Activated CD4-positive, alpha-beta memory T cell treated with anti-CD3 and anti-CD28 coated beads, Interleukin-2, amount 10 ng/mL, durations not matched to agents 7 days and 5 days (primary cell): ENCODE results near the gene LNX1. TPM values are rescaled to one million over a fixed set of nuclear protein-coding genes. Genes with fewer than 3 reads are reported as not detected.

Experiments used
- CTCF ChIA-PET: fragments of 350-600 bp; sonication (Branson Sonifier 250); formaldehyde crosslinking; loops from one replicate; lab custom pipeline; 2021; ENCODE audit warnings: antibody characterized with exemption, inconsistent platforms; lab: Charles Lee
- POLR2A ChIA-PET: fragments of 350-600 bp; sonication (Branson Sonifier 250); formaldehyde crosslinking; loops from one replicate; lab custom pipeline; 2021; ENCODE audit warnings: antibody characterized with exemption; lab: Charles Lee
- DNase-seq: peaks from one replicate; pipeline ENCODE4 v3.0.0-alpha.2; 2020
- H3K27ac Mint-ChIP-seq: one replicate; pipeline ENCODE4 v1.8.0; 2021; ENCODE audit warnings: mild to moderate bottlenecking, mixed read lengths
- H3K27me3 Mint-ChIP-seq: one replicate; pipeline ENCODE4 v1.8.0; 2021; ENCODE audit warnings: mixed read lengths
- H3K36me3 Mint-ChIP-seq: one replicate; pipeline ENCODE4 v1.8.0; 2021; ENCODE audit warnings: low read depth, mixed read lengths
- H3K4me1 Mint-ChIP-seq: one replicate; pipeline ENCODE4 v1.8.0; 2021; ENCODE audit warnings: mixed read lengths
- H3K4me3 Mint-ChIP-seq: one replicate; pipeline ENCODE4 v1.8.0; 2021; ENCODE audit warnings: mild to moderate bottlenecking, mixed read lengths
- H3K9me3 Mint-ChIP-seq: one replicate; pipeline ENCODE4 v1.8.0; 2021; ENCODE audit warnings: mixed read lengths
- total RNA-seq, 2 experiments: library from RNA; stranded (reverse); gene quantifications; one replicate each; pipeline ENCODE4 v1.2.3, GENCODE V29; 2021

Gene LNX1
- total RNA-seq, 2 experiments from 2014 or later: not detected

GRCh38 chr4:53553486-53554210 is 37.6 kb downstream of the LNX1 start:
- Mint-ChIP-seq H3K27me3 (peaks cover 4% of the 10 kb centered on the region), H3K9me3 (no peaks in the 10 kb centered on the region), H3K4me3 (no peak overlapping the region), H3K27ac (no peak overlapping the region), H3K36me3 (no peaks in the 10 kb centered on the region), H3K4me1 (no peaks in the 10 kb centered on the region)
- CTCF ChIA-PET: no interaction called here
- POLR2A ChIA-PET: no interaction called here
- no peak for DNase-seq

GRCh38 chr4:53552711-53553110 is 38.6 kb downstream of the LNX1 start:
- Mint-ChIP-seq H3K9me3 (no peaks in the 10 kb centered on the region), H3K36me3 (no peaks in the 10 kb centered on the region), H3K4me3 (no peak overlapping the region), H3K27me3 (peaks cover 8% of the 10 kb centered on the region), H3K27ac (no peak overlapping the region), H3K4me1 (no peaks in the 10 kb centered on the region)
- no peak for DNase-seq
- ChIA-PET CTCF (interaction anchor here (1.1 kb wide), 1 partner anchor 681 kb away, joined by 3 read pairs; no protein-coding TSS in a partner anchor), POLR2A (no interaction called here)

GRCh38 chr4:53551958-53552357 is 39.3 kb downstream of the LNX1 start:
- ChIA-PET POLR2A (no interaction called here), CTCF (interaction anchor here (1.1 kb wide), 1 partner anchor 682 kb away, joined by 3 read pairs; no protein-coding TSS in a partner anchor)
- H3K27me3 Mint-ChIP-seq: peaks cover 11% of the 10 kb centered on the region
- no peaks in the 10 kb centered on the region for H3K9me3 Mint-ChIP-seq
- no peak overlapping the region for H3K27ac Mint-ChIP-seq
- no peak for DNase-seq
- no peaks in the 10 kb centered on the region for H3K4me1 Mint-ChIP-seq
- H3K4me3 Mint-ChIP-seq: no peak overlapping the region
- H3K36me3 Mint-ChIP-seq: no peaks in the 10 kb centered on the region

- Mint-ChIP-seq H3K27ac (no peak overlapping the region), H3K27me3 (peaks cover 11% of the 10 kb centered on the region), H3K4me1 (no peaks in the 10 kb centered on the region), H3K36me3 (no peaks in the 10 kb centered on the region), H3K9me3 (no peaks in the 10 kb centered on the region), H3K4me3 (no peak overlapping the region)
- CTCF ChIA-PET: interaction anchor here (1.1 kb wide), 1 partner anchor 683 kb away, joined by 3 read pairs; no protein-coding TSS in a partner anchor
- no peak for DNase-seq
- POLR2A ChIA-PET: no interaction called here
These were observed 39.9 kb downstream of the LNX1 start for GRCh38 chr4:53551281-53551864.

- no peak overlapping the region for H3K27ac Mint-ChIP-seq
- CTCF ChIA-PET: no interaction called here
- no peak overlapping the region for H3K4me3 Mint-ChIP-seq
- no peak for DNase-seq
- no peaks in the 10 kb centered on the region for H3K9me3 Mint-ChIP-seq
- peaks cover 9% of the 10 kb centered on the region for H3K27me3 Mint-ChIP-seq
- POLR2A ChIA-PET: no interaction called here
- no peaks in the 10 kb centered on the region for H3K4me1 Mint-ChIP-seq
- H3K36me3 Mint-ChIP-seq: no peaks in the 10 kb centered on the region
These were observed 42.6 kb downstream of the LNX1 start for GRCh38 chr4:53548662-53549061.

GRCh38 chr4:53547983-53548382 is 43.3 kb downstream of the LNX1 start:
- H3K4me3 Mint-ChIP-seq: no peak overlapping the region
- no peaks in the 10 kb centered on the region for H3K36me3 Mint-ChIP-seq
- H3K9me3 Mint-ChIP-seq: no peaks in the 10 kb centered on the region
- H3K4me1 Mint-ChIP-seq: no peaks in the 10 kb centered on the region
- CTCF ChIA-PET: no interaction called here
- no peak overlapping the region for H3K27ac Mint-ChIP-seq
- peaks cover 13% of the 10 kb centered on the region for H3K27me3 Mint-ChIP-seq
- DNase-seq: no peak
- POLR2A ChIA-PET: no interaction called here

GRCh38 chr4:53545942-53546581 is 45.2 kb downstream of the LNX1 start:
- POLR2A ChIA-PET: no interaction called here
- DNase-seq: no peak

GRCh38 chr4:53545273-53545672 is 46.0 kb downstream of the LNX1 start:
- no peak overlapping the region for H3K4me3 Mint-ChIP-seq
- H3K36me3 Mint-ChIP-seq: no peaks in the 10 kb centered on the region
- ChIA-PET POLR2A (no interaction called here), CTCF (no interaction called here)
- H3K27ac Mint-ChIP-seq: no peak overlapping the region
- peaks cover 21% of the 10 kb centered on the region for H3K27me3 Mint-ChIP-seq
- H3K9me3 Mint-ChIP-seq: no peaks in the 10 kb centered on the region
- no peak for DNase-seq
- no peaks in the 10 kb centered on the region for H3K4me1 Mint-ChIP-seq

More at GRCh38 chr4:53545942-53546581, 45.2 kb downstream of the LNX1 start:
- H3K27me3 Mint-ChIP-seq: peaks cover 21% of the 10 kb centered on the region
- no peaks in the 10 kb centered on the region for H3K4me1 Mint-ChIP-seq
- H3K27ac Mint-ChIP-seq: no peak overlapping the region
- H3K4me3 Mint-ChIP-seq: no peak overlapping the region
- H3K9me3 Mint-ChIP-seq: no peaks in the 10 kb centered on the region
- CTCF ChIA-PET: no interaction called here
- H3K36me3 Mint-ChIP-seq: no peaks in the 10 kb centered on the region

GRCh38 chr4:53543561-53543960 is 47.7 kb downstream of the LNX1 start:
- ChIA-PET POLR2A (no interaction called here), CTCF (no interaction called here)
- Mint-ChIP-seq H3K9me3 (no peaks in the 10 kb centered on the region), H3K27ac (no peak overlapping the region), H3K36me3 (no peaks in the 10 kb centered on the region), H3K4me3 (no peak overlapping the region), H3K4me1 (no peaks in the 10 kb centered on the region), H3K27me3 (peaks cover 21% of the 10 kb centered on the region)
- DNase-seq: no peak

GRCh38 chr4:53541577-53542206 is 49.6 kb downstream of the LNX1 start:
- ChIA-PET CTCF (no interaction called here), POLR2A (no interaction called here)
- no peak for DNase-seq
- Mint-ChIP-seq H3K4me1 (no peaks in the 10 kb centered on the region), H3K27me3 (peaks cover 17% of the 10 kb centered on the region), H3K36me3 (no peaks in the 10 kb centered on the region), H3K9me3 (no peaks in the 10 kb centered on the region), H3K4me3 (no peak overlapping the region), H3K27ac (no peak overlapping the region)

- H3K36me3 Mint-ChIP-seq: no peaks in the 10 kb centered on the region
- no peak overlapping the region for H3K27ac Mint-ChIP-seq
- H3K27me3 Mint-ChIP-seq: peaks cover 15% of the 10 kb centered on the region
- DNase-seq: no peak
- CTCF ChIA-PET: no interaction called here
- no peaks in the 10 kb centered on the region for H3K4me1 Mint-ChIP-seq
- POLR2A ChIA-PET: no interaction called here
- no peak overlapping the region for H3K4me3 Mint-ChIP-seq
- H3K9me3 Mint-ChIP-seq: no peaks in the 10 kb centered on the region
These were observed 52.5 kb downstream of the LNX1 start for GRCh38 chr4:53538756-53539155.

- no peak overlapping the region for H3K4me3 Mint-ChIP-seq
- CTCF ChIA-PET: no interaction called here
These were observed 53.7 kb downstream of the LNX1 start for GRCh38 chr4:53537606-53538005.

GRCh38 chr4:53536328-53536727 is 55.0 kb downstream of the LNX1 start:
- Mint-ChIP-seq H3K27me3 (peaks cover 4% of the 10 kb centered on the region), H3K27ac (no peak overlapping the region), H3K36me3 (no peaks in the 10 kb centered on the region), H3K4me1 (no peaks in the 10 kb centered on the region), H3K9me3 (no peaks in the 10 kb centered on the region), H3K4me3 (no peak overlapping the region)
- CTCF ChIA-PET: no interaction called here
- DNase-seq: no peak
- POLR2A ChIA-PET: no interaction called here

More at GRCh38 chr4:53537606-53538005, 53.7 kb downstream of the LNX1 start:
- no peaks in the 10 kb centered on the region for H3K9me3 Mint-ChIP-seq
- H3K4me1 Mint-ChIP-seq: no peaks in the 10 kb centered on the region
- H3K36me3 Mint-ChIP-seq: no peaks in the 10 kb centered on the region
- no peak overlapping the region for H3K27ac Mint-ChIP-seq
- peaks cover 11% of the 10 kb centered on the region for H3K27me3 Mint-ChIP-seq
- DNase-seq: no peak
- POLR2A ChIA-PET: no interaction called here
